Measurements from ENCODE around the gene LCN12. TPM values are rescaled to one million over a fixed set of nuclear protein-coding genes. Genes with fewer than 3 reads are reported as not detected.

The LCN12 gene
- total and polyA plus RNA-seq, 3 donors from 2014 or later: 11.5 to 27.8 (median 27.1) TPM

- no peak overlapping the region for H3K4me3 ChIP-seq
- no peaks in the 10 kb centered on the region for H3K27me3 ChIP-seq
- H3K4me1 ChIP-seq: no peaks in the 10 kb centered on the region
- no peak for TF ChIP-seq POLR2A (IDR thresholded peaks at IDR 0.05)
- TF ChIP-seq, protein P1, sequence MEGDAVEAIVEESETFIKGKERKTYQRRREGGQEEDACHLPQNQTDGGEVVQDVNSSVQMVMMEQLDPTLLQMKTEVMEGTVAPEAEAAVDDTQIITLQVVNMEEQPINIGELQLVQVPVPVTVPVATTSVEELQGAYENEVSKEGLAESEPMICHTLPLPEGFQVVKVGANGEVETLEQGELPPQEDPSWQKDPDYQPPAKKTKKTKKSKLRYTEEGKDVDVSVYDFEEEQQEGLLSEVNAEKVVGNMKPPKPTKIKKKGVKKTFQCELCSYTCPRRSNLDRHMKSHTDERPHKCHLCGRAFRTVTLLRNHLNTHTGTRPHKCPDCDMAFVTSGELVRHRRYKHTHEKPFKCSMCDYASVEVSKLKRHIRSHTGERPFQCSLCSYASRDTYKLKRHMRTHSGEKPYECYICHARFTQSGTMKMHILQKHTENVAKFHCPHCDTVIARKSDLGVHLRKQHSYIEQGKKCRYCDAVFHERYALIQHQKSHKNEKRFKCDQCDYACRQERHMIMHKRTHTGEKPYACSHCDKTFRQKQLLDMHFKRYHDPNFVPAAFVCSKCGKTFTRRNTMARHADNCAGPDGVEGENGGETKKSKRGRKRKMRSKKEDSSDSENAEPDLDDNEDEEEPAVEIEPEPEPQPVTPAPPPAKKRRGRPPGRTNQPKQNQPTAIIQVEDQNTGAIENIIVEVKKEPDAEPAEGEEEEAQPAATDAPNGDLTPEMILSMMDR (IDR thresholded peaks at IDR 0.05): no peak
- intact Hi-C loops (cut with DNase I; ENCODE audit: low total_unique reads): no loop called here
- H3K36me3 ChIP-seq (ENCODE audit: low read depth, missing control alignments): no peaks in the 10 kb centered on the region
- no peak for DNase-seq
- H3K27ac ChIP-seq: no peak overlapping the region
- no peaks in the 10 kb centered on the region for H3K9me3 ChIP-seq
- 90 to 94% methylated on average over 8 to 12 of the region's 12 CpGs for WGBS, 2 donors
Observed at GRCh38 chr9:136910197-136910900, 41.7 kb upstream of the LCN12 start.

- Histone ChIP-seq H3K9me3 (no peaks in the 10 kb centered on the region), H3K27me3 (no peaks in the 10 kb centered on the region), H3K36me3 (ENCODE audit: low read depth, missing control alignments) (no peaks in the 10 kb centered on the region), H3K4me3 (no peak overlapping the region), H3K4me1 (no peaks in the 10 kb centered on the region), H3K27ac (no peak overlapping the region)
- no peak for DNase-seq
- TF ChIP-seq POLR2A (IDR thresholded peaks at IDR 0.05): no peak
- TF ChIP-seq, protein P1 (IDR thresholded peaks at IDR 0.05): no peak
- intact Hi-C loops (cut with DNase I; ENCODE audit: low total_unique reads): no loop called here
- WGBS, 2 donors: 90 to 93% methylated on average over 8 to 12 of the region's 12 CpGs
Observed at GRCh38 chr9:136910901-136911245, 41.2 kb upstream of the LCN12 start.

DNA sequence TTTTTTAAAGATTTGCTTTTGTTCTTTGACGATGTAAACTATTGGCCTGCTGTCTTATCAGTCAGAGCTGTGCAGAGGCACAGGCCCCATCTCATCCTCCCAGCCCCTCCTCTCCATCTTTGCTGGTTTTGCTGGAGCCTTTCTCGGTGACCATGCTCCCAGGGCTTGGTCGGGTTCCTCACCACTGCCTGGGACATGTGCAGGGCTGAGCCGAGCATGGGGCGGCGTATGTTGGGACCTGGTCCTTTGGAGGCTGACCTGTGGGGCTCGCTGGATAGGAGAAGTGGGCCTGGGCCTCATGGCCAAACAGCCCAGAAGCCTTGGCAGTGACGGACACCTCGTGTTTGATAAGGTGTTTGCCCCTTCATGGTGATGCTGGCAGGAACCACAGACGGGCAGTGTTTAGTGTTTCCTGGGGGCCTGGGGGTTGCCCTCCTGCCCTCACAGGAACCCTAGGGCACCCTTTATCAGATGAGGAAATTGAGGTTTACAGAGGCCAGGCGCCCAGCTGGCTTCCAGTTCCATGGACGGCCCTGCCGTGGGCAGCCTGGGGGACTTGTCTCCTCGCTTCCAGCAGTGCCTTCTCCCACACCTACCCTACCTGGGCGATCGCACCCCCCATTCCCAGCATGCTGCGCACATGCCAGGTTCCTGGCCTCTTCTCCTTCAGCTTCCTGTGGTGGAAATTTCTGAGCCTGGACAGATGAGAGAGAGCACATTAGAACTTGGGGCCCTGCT lies 38.2 kb upstream of the LCN12 start:
- intact Hi-C loops (cut with DNase I; ENCODE audit: low total_unique reads): no loop called here
- no peaks in the 10 kb centered on the region for H3K4me1 ChIP-seq
- 89 to 92% methylated on average over 13 to 17 of the region's 17 CpGs for WGBS, 2 donors
- no peak overlapping the region for H3K4me3 ChIP-seq
- no peaks in the 10 kb centered on the region for H3K36me3 ChIP-seq (ENCODE audit: low read depth, missing control alignments)
- no peaks in the 10 kb centered on the region for H3K9me3 ChIP-seq
- TF ChIP-seq, protein P1 (IDR thresholded peaks at IDR 0.05): no peak
- TF ChIP-seq POLR2A (IDR thresholded peaks at IDR 0.05): no peak
- no peak for DNase-seq
- H3K27ac ChIP-seq: no peak overlapping the region
- no peaks in the 10 kb centered on the region for H3K27me3 ChIP-seq

GRCh38 chr9:136915632-136916329 lies 36.3 kb upstream of the LCN12 start:
- Histone ChIP-seq H3K4me1 (no peaks in the 10 kb centered on the region), H3K36me3 (ENCODE audit: low read depth, missing control alignments) (no peaks in the 10 kb centered on the region), H3K9me3 (no peaks in the 10 kb centered on the region), H3K27ac (no peak overlapping the region), H3K27me3 (no peaks in the 10 kb centered on the region), H3K4me3 (no peak overlapping the region)
- no peak for TF ChIP-seq POLR2A (IDR thresholded peaks at IDR 0.05)
- TF ChIP-seq, protein P1 (IDR thresholded peaks at IDR 0.05): no peak
- intact Hi-C loops (cut with DNase I; ENCODE audit: low total_unique reads): no loop called here
- 90 to 93% methylated on average over 20 to 21 of the region's 21 CpGs for WGBS, 2 donors
- no peak for DNase-seq
